SK-N-MC (cell line): ENCODE results near the gene TEAD1.

Experiments used
- DNase-seq: peaks from one replicate; pipeline ENCODE4 v3.0.0-alpha.2; 2011; ENCODE audit warnings: low read depth, low spot score
- H3K27ac ChIP-seq: fragments of 200-600 bp; sonication (generic); 2 replicates; pipeline ENCODE4 v1.5.1; 2016; ENCODE audit warnings: mixed run types
- H3K36me3 ChIP-seq: fragments of 200-600 bp; sonication (generic); 2 replicates; pipeline ENCODE4 v1.6.1; 2017; ENCODE audit warnings: antibody characterized with exemption, low read length, mixed read lengths; ENCODE audit not compliant: insufficient read depth
- H3K4me3 ChIP-seq: fragments of 200-600 bp; sonication (generic); 2 replicates; pipeline ENCODE4 v1.5.1; 2016
- H3K9ac ChIP-seq: fragments of 200-600 bp; sonication (generic); 2 replicates; pipeline ENCODE4 v1.8.0; 2017; ENCODE audit warnings: mixed run types, mixed read lengths; ENCODE audit not compliant: insufficient read length
- H3K9me3 ChIP-seq: fragments of 200-600 bp; sonication (generic); 2 replicates; pipeline ENCODE4 v1.6.1; 2017; ENCODE audit warnings: low read depth, mild to moderate bottlenecking, antibody characterized with exemption, low read length, moderate library complexity, mixed read lengths
- EZH2 ChIP-seq: fragments of 200-600 bp; sonication (generic); IDR thresholded peaks from one replicate; pipeline ENCODE4 v1.6.1; 2017; ENCODE audit warnings: antibody characterized with exemption
- FOXP2 ChIP-seq: optimal IDR thresholded peaks from 2 replicates; pipeline ENCODE3; 2011; ENCODE audit warnings: mild to moderate bottlenecking, moderate library complexity; ENCODE audit not compliant: insufficient read depth; ENCODE audit errors: extremely low read length, control extremely low read depth
- POLR2AphosphoS5 ChIP-seq: IDR thresholded peaks from 2 replicates; pipeline ENCODE4 v1.6.1; 2012; ENCODE audit warnings: mild to moderate bottlenecking, low read depth, low read length, borderline replicate concordance

TEAD1 gene

DNA sequence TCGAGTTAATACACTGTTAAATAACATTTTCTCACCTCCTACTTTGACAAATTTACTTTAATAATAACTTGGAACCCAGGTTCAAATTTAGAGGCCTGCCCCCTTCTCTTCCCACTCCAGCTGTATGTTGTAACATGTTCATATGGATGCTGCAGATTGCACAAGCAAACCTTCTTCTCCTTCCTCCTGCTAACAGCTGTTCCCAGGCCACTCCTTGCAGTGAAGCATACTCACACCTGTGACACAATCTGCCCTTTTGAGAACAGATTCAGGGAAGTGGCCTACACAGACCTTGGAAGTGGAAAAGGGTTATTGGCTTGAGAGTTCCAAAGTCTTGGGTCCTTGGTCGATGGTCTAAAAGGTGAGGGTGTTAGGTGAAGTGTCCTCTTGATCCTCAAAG is 131.9 kb downstream of the TEAD1 start:
- no peak for DNase-seq
- Histone ChIP-seq H3K9ac (no peak overlapping the region), H3K4me3 (no peak overlapping the region), H3K27ac (no peak overlapping the region), H3K9me3 (no peaks in the 10 kb centered on the region), H3K36me3 (no peaks in the 10 kb centered on the region; the same call in 1 of the 2 replicates)
- no peak for TF ChIP-seq POLR2AphosphoS5
- no peak for TF ChIP-seq EZH2
- no peak for TF ChIP-seq FOXP2

DNA sequence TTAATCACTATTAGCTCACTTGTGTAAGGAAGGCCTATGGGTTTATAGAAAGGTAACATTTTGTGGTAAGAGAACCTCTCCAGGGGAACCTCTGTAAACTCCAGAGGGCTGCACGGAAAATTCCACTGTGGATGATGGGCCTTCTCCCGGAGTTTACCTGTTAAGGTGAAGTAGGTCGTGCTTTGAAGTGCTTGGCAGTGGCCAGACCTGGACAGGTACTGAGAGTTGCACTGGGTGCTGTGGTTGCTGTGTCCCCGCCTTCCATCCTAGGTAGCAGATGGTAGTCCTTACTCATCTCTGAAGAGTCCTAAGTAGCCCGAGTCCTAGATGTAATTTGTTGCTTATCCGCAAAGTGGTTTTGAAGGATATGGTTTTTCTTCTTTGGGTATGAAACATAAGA is 133.4 kb downstream of the TEAD1 start:
- Histone ChIP-seq H3K9me3 (no peaks in the 10 kb centered on the region), H3K36me3 (no peaks in the 10 kb centered on the region; the same call in 1 of the 2 replicates), H3K9ac (no peak overlapping the region), H3K4me3 (no peak overlapping the region), H3K27ac (no peak overlapping the region)
- TF ChIP-seq POLR2AphosphoS5 (no peak), FOXP2 (no peak), EZH2 (no peak)
- no peak for DNase-seq

DNA sequence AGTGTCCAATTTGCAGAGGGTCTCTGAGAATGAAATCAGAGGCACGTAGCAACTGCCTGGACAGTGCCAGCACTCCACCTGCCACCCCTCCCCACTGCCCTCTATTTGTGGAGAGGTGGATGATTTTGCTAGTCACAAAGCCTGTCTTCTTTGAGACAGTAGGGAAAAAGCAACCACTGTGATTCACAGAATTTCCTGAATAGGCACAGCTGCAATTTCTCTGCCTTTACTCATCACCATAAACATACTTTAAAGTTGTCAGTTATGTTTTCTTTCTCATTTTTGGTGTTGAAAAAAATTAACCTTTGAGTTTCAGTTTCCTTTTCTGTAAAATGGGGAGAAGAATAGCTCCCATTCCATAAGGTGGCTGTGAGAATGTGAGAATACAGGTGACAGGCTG is 134.3 kb downstream of the TEAD1 start:
- H3K36me3 ChIP-seq, result no peaks in the 10 kb centered on the region; the same call in 1 of the 2 replicates
- no peak overlapping the region for H3K9ac ChIP-seq
- H3K4me3 ChIP-seq, result no peak overlapping the region
- TF ChIP-seq FOXP2 (no peak), POLR2AphosphoS5 (no peak), EZH2 (no peak)
- no peak for DNase-seq
- no peaks in the 10 kb centered on the region for H3K9me3 ChIP-seq
- H3K27ac ChIP-seq, result no peak overlapping the region

DNA sequence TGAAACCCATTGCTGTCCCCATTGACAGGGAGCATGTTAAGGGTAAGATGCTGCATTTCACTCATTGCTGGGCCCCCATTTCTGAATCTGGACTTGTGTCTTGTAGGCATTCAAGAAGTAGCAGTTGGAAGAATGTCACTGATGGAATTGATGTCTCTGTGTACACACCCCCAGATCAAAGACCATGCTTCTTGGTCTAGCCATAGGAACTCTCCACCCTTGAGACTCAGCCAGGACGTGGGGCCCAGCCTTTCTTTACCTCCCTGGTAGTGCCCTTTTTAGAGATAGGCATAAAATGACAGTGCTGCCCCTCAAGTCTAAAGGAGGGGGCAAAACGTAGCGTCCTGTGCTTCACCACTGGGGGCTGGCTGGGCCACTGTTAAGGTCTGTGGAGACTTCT is 135.1 kb downstream of the TEAD1 start:
- TF ChIP-seq FOXP2 (no peak), POLR2AphosphoS5 (no peak), EZH2 (no peak)
- no peaks in the 10 kb centered on the region; the same call in 1 of the 2 replicates for H3K36me3 ChIP-seq
- H3K9ac ChIP-seq, result no peak overlapping the region
- DNase-seq, result no peak
- H3K9me3 ChIP-seq, result no peaks in the 10 kb centered on the region
- no peak overlapping the region for H3K27ac ChIP-seq
- H3K4me3 ChIP-seq, result no peak overlapping the region

DNA sequence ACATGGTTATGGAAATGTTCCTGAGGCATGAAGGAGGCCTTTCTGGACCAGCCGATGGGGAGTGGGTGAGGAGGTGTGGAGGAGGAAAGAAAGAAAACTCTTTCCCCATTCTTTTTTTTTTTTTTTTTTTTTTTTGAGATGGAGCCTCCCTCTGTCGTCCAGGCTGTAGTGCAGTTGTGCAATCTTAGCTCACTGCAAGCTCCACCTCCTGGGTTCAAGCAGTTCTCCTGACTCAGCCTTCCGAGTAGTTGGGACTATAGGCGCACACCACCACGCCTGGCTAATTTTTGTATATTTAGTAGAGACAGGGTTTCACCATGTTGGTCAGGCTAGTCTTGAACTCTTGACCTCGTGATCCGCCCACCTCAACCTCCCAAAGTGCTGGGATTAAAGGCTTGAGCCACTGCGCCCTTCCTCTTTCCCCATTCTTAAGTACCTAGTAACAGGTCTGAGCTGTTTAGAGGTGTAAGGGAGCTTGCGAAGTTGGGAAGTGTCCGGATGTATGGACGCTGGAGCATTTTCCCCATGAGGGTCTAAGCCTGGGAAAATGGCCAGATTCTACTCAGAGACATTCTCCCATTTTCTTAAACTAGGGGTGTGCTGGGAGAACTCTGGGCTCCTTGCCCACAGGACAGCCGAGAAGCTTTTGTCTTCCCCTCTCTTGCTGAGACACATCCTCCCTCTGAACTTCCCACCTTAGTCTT is 135.8 kb downstream of the TEAD1 start:
- no peak for DNase-seq
- no peaks in the 10 kb centered on the region for H3K9me3 ChIP-seq
- no peak overlapping the region for H3K4me3 ChIP-seq
- no peak overlapping the region for H3K9ac ChIP-seq
- no peak overlapping the region for H3K27ac ChIP-seq
- no peaks in the 10 kb centered on the region; the same call in 1 of the 2 replicates for H3K36me3 ChIP-seq
- no peak for TF ChIP-seq FOXP2
- no peak for TF ChIP-seq EZH2
- TF ChIP-seq POLR2AphosphoS5, result no peak

DNA sequence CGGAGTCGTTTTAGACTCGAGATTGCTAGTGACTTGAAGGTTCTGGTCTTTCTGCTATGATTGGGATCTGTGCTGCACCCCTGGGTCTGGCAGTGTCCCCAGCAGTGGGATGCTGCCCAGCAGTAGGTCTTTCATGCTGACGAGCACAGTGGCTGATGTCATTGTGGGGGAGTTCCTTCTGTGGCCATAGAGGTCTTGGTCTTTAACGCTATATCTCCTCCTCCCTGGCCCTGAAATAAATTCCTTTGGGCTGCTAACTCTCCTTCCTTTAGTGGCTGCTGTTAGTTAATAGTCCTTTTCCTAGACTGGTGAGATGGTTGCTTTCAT is 136.3 kb downstream of the TEAD1 start:
- TF ChIP-seq POLR2AphosphoS5 (no peak), FOXP2 (no peak), EZH2 (no peak)
- Histone ChIP-seq H3K9ac (no peak overlapping the region), H3K9me3 (no peaks in the 10 kb centered on the region), H3K27ac (no peak overlapping the region), H3K4me3 (no peak overlapping the region), H3K36me3 (no peaks in the 10 kb centered on the region; the same call in 1 of the 2 replicates)
- DNase-seq, result no peak

DNA sequence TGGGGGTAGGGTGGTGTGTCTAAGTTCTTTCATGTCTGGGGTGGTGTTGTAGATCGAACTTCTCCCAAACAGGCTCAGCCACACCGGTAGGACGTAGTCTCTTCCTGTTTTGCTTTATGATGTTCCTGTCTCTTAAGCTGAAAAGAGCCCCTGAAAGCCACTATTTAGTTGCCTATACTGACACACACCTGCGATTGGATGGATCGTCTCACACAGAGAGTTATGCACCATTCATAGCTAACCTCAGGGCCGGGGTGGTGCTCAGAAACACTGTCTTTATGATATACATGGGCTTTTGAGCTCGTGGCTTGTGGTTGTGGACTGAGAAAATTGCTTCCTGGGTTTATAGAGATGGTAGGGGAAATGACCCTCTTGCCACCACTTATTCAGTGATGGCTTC is 137.6 kb downstream of the TEAD1 start:
- H3K36me3 ChIP-seq, result no peaks in the 10 kb centered on the region
- H3K4me3 ChIP-seq, result no peak overlapping the region
- H3K27ac ChIP-seq, result no peak overlapping the region
- DNase-seq, result no peak
- H3K9ac ChIP-seq, result no peak overlapping the region
- H3K9me3 ChIP-seq, result no peaks in the 10 kb centered on the region
- TF ChIP-seq FOXP2 (no peak), POLR2AphosphoS5 (no peak), EZH2 (no peak)

DNA sequence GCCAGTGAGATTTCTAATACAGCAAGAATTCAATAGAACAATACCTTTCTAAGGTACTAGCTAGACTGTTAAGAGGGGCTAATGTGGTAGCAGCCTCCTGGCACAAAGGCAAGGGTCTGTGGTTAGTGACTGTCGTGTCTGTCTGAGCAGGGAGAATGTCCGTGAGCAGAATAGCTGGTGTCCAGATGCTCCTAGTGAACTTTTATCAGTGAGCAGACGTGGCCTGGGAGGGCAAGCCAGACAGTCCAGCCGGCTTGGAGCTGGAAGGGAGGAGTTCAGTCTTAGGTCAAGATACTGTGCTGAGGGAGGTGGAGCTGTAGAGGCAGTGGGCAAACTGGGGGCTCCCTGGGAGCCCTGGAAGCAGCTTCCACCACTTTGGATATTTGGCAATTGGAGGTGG is 138.6 kb downstream of the TEAD1 start:
- H3K36me3 ChIP-seq, result no peaks in the 10 kb centered on the region
- no peaks in the 10 kb centered on the region for H3K9me3 ChIP-seq
- DNase-seq, result no peak
- H3K9ac ChIP-seq, result no peak overlapping the region
- no peak overlapping the region for H3K27ac ChIP-seq
- TF ChIP-seq FOXP2, result no peak
- TF ChIP-seq EZH2, result no peak
- TF ChIP-seq POLR2AphosphoS5, result no peak
- H3K4me3 ChIP-seq, result no peak overlapping the region
